ENCODE data around the gene SEMA4A. TPM values are rescaled to one million over a fixed set of nuclear protein-coding genes. Genes with fewer than 3 reads are reported as not detected.

SEMA4A gene
- total and polyA plus RNA-seq, 2 donors (not counting 1 experiment from before 2014, with no cell fraction given), result 0.27 to 0.99 TPM

- no peak for DNase-seq (ENCODE audit: low read depth in 2 of 2)
- peak overlapping the region; percentile 15 to 100 (median 24) for H3K4me3 ChIP-seq (replicated peaks in 1 of 4; ENCODE audit: control extremely low read depth in 1 of 4, insufficient read depth in 1 of 4, low read depth in 3 of 4, low read length in 4 of 4)
- H3K4me1 ChIP-seq (ENCODE audit: control insufficient read depth, extremely low read depth, insufficient read depth, low read length), result peaks cover 31% of the 10 kb centered on the region
- peaks cover under 1% of the 10 kb centered on the region for H4K20me1 ChIP-seq (ENCODE audit: control insufficient read depth, extremely low read depth, insufficient read depth, low read length)
- peaks cover 8% of the 10 kb centered on the region for H3K36me3 ChIP-seq (ENCODE audit: control insufficient read depth, insufficient read depth, low read length)
- no peak for TF ChIP-seq EZH2 (IDR thresholded peaks at IDR 0.05; ENCODE audit: low read length, missing control alignments)
- no peak for TF ChIP-seq CTCF (conservative IDR thresholded peaks at IDR 0.05 in 1 of 2, IDR thresholded peaks at IDR 0.05 in 1 of 2; ENCODE audit: low read depth in 1 of 2, low read length in 2 of 2)
- peak overlapping the region; percentile 44 for H3K9ac ChIP-seq (ENCODE audit: insufficient read depth, low read length)
- H3K79me2 ChIP-seq (ENCODE audit: control insufficient read depth, insufficient read depth, low read length), result peaks cover 94% of the 10 kb centered on the region
- no peaks in the 10 kb centered on the region for H3K9me3 ChIP-seq (ENCODE audit: control insufficient read depth, insufficient read depth, low read depth, low read length)
- H2AFZ ChIP-seq (ENCODE audit: low read length), result no peak overlapping the region
- no peaks in the 10 kb centered on the region for H3K27me3 ChIP-seq (ENCODE audit: control insufficient read depth, insufficient read depth, low read length)
- H3K27ac ChIP-seq (ENCODE audit: insufficient read depth, low read length), result peak overlapping the region; percentile 99
- H3K4me2 ChIP-seq (ENCODE audit: extremely low read depth, insufficient read depth, low read length), result peak overlapping the region; percentile 85
Observed at GRCh38 chr1:156121457-156121856, 31.9 kb upstream of the SEMA4A start.

GRCh38 chr1:156122086-156122485 lies 31.3 kb upstream of the SEMA4A start:
- Histone ChIP-seq H3K9ac (ENCODE audit: insufficient read depth, low read length) (peak overlapping the region; percentile 41), H3K79me2 (ENCODE audit: control insufficient read depth, insufficient read depth, low read length) (peaks cover 94% of the 10 kb centered on the region), H3K27me3 (ENCODE audit: control insufficient read depth, insufficient read depth, low read length) (no peaks in the 10 kb centered on the region), H3K4me2 (ENCODE audit: extremely low read depth, insufficient read depth, low read length) (peak overlapping the region; percentile 85), H3K4me3 (replicated peaks in 1 of 4; ENCODE audit: control extremely low read depth in 1 of 4, insufficient read depth in 1 of 4, low read depth in 3 of 4, low read length in 4 of 4) (peak overlapping the region; percentile 18 to 100 (median 36)), H3K9me3 (ENCODE audit: control insufficient read depth, insufficient read depth, low read depth, low read length) (no peaks in the 10 kb centered on the region), H3K4me1 (ENCODE audit: control insufficient read depth, extremely low read depth, insufficient read depth, low read length) (peaks cover 38% of the 10 kb centered on the region), H3K27ac (ENCODE audit: insufficient read depth, low read length) (peak overlapping the region; percentile 99), H2AFZ (ENCODE audit: low read length) (no peak overlapping the region), H3K36me3 (ENCODE audit: control insufficient read depth, insufficient read depth, low read length) (peaks cover 8% of the 10 kb centered on the region), H4K20me1 (ENCODE audit: control insufficient read depth, extremely low read depth, insufficient read depth, low read length) (no peaks in the 10 kb centered on the region)
- DNase-seq (ENCODE audit: low read depth in 2 of 2), result no peak
- TF ChIP-seq EZH2 (IDR thresholded peaks at IDR 0.05; ENCODE audit: low read length, missing control alignments), result no peak
- TF ChIP-seq CTCF (conservative IDR thresholded peaks at IDR 0.05 in 1 of 2, IDR thresholded peaks at IDR 0.05 in 1 of 2; ENCODE audit: low read depth in 1 of 2, low read length in 2 of 2), result no peak

GRCh38 chr1:156122519-156123355 lies 30.6 kb upstream of the SEMA4A start:
- peak; percentile 90 to 94 for DNase-seq (ENCODE audit: low read depth in 2 of 2)
- peaks cover 39% of the 10 kb centered on the region for H3K4me1 ChIP-seq (ENCODE audit: control insufficient read depth, extremely low read depth, insufficient read depth, low read length)
- H3K27ac ChIP-seq (ENCODE audit: insufficient read depth, low read length), result peak overlapping the region; percentile 99
- no peak overlapping the region for H2AFZ ChIP-seq (ENCODE audit: low read length)
- H4K20me1 ChIP-seq (ENCODE audit: control insufficient read depth, extremely low read depth, insufficient read depth, low read length), result no peaks in the 10 kb centered on the region
- H3K4me3 ChIP-seq (replicated peaks in 1 of 4; ENCODE audit: control extremely low read depth in 1 of 4, insufficient read depth in 1 of 4, low read depth in 3 of 4, low read length in 4 of 4), result peak overlapping the region; percentile 24 to 100 (median 36)
- H3K79me2 ChIP-seq (ENCODE audit: control insufficient read depth, insufficient read depth, low read length), result peaks cover 94% of the 10 kb centered on the region
- H3K9me3 ChIP-seq (ENCODE audit: control insufficient read depth, insufficient read depth, low read depth, low read length), result no peaks in the 10 kb centered on the region
- H3K9ac ChIP-seq (ENCODE audit: insufficient read depth, low read length), result peak overlapping the region; percentile 60
- TF ChIP-seq EZH2 (IDR thresholded peaks at IDR 0.05; ENCODE audit: low read length, missing control alignments), result no peak
- no peak for TF ChIP-seq CTCF (conservative IDR thresholded peaks at IDR 0.05 in 1 of 2, IDR thresholded peaks at IDR 0.05 in 1 of 2; ENCODE audit: low read depth in 1 of 2, low read length in 2 of 2)
- H3K36me3 ChIP-seq (ENCODE audit: control insufficient read depth, insufficient read depth, low read length), result peaks cover 8% of the 10 kb centered on the region
- peak overlapping the region; percentile 85 for H3K4me2 ChIP-seq (ENCODE audit: extremely low read depth, insufficient read depth, low read length)
- no peaks in the 10 kb centered on the region for H3K27me3 ChIP-seq (ENCODE audit: control insufficient read depth, insufficient read depth, low read length)
